ENCODE results near the gene TPD52L1. TPM values are rescaled to one million over a fixed set of nuclear protein-coding genes. Genes with fewer than 3 reads are reported as not detected.
A peak's percentile ranks its signal among the peaks of the same experiment; 100 is the strongest.

The TPD52L1 gene
- total and polyA plus RNA-seq, 2 of the 4 experiments (the other 2 are of a cell fraction) = 10.2 to 13.5 TPM

GRCh38 chr6:125310994-125311649 lies 157.5 kb downstream of the TPD52L1 start:
- Histone ChIP-seq H4K91ac (ENCODE audit: insufficient read depth, low read depth, low read length) (no peak overlapping the region), H3K4me2 (ENCODE audit: low read depth, low read length) (no peak overlapping the region), H3K9me1 (ENCODE audit: insufficient read depth, low read length) (no peaks in the 10 kb centered on the region), H3K23ac (ENCODE audit: low read depth, low read length) (no peak overlapping the region), H3K4me1 (ENCODE audit: control insufficient read depth, insufficient read depth, low read length) (no peaks in the 10 kb centered on the region), H2AFZ (replicated peaks; ENCODE audit: low read length, poor library complexity) (no peak overlapping the region), H3K9me3 (ENCODE audit: control insufficient read depth, insufficient read depth, low read length) (no peaks in the 10 kb centered on the region), H2BK5ac (ENCODE audit: low read depth, low read length, poor library complexity, severe bottlenecking) (no peak overlapping the region), H3K27me3 (ENCODE audit: control insufficient read depth, insufficient read depth, low read length) (peaks cover 8% of the 10 kb centered on the region), H3K18ac (ENCODE audit: low read depth, low read length) (no peak overlapping the region), H3K36me3 (ENCODE audit: control insufficient read depth, insufficient read depth, low read length) (no peaks in the 10 kb centered on the region), H2BK15ac (ENCODE audit: low read depth, low read length) (no peak overlapping the region), H3K14ac (replicated peaks; ENCODE audit: low read depth, low read length) (no peak overlapping the region), H2AK5ac (ENCODE audit: low read depth, low read length) (no peak overlapping the region), H4K20me1 (ENCODE audit: insufficient read depth, low read length) (no peaks in the 10 kb centered on the region), H3K9ac (ENCODE audit: low read depth, low read length) (no peak overlapping the region), H4K5ac (ENCODE audit: low read depth, low read length) (no peak overlapping the region), H3K79me1 (ENCODE audit: low read depth in 1 of 2, low read length in 2 of 2) (no peaks in the 10 kb centered on the region), H3K4ac (ENCODE audit: low read depth, low read length) (no peak overlapping the region), H3K4me3 (ENCODE audit: insufficient read depth, low read depth, low read length) (no peak overlapping the region), H3K27ac (ENCODE audit: insufficient read depth, low read length) (no peak overlapping the region), H2AK9ac (replicated peaks; ENCODE audit: low read depth, low read length, poor library complexity) (no peak overlapping the region), H3K56ac (ENCODE audit: extremely low read depth, insufficient read depth, low read length) (no peak overlapping the region), H2BK20ac (ENCODE audit: low read depth, low read length) (no peak overlapping the region), H2BK120ac (ENCODE audit: low read depth, low read length) (no peak overlapping the region), H4K8ac (ENCODE audit: low read depth in 2 of 2, low read length in 2 of 2) (no peak overlapping the region)
- DNase-seq (peak; percentile 64), ATAC-seq (ENCODE audit: low read depth) (peak; percentile 92)
- dilution Hi-C loops (cut with HindIII; ENCODE audit: low sequenced_read_pairs, unreplicated experiment) (no loop called here), in situ Hi-C loops (cut with MboI; ENCODE audit: low sequenced_read_pairs) (loop anchor here (5.0 to 10.0 kb wide), 3 partner anchors 434 to 664 kb away; no protein-coding TSS in a partner anchor), intact Hi-C loops (cut with micrococcal nuclease) (loop anchor here (1.0 to 10.0 kb wide), 4 partner anchors 441 to 1814 kb away; no protein-coding TSS in a partner anchor)
- ChIA-PET POLR2A (ENCODE audit: unreplicated experiment) (no interaction called here), CTCF (interaction anchor here (0.5 to 0.9 kb wide), 4 partner anchors 10 to 443 kb away, joined by 3 to 4 read pairs (median 4); partner anchors contain the start of gene HDDC2)
- BruUV-seq (replicated peaks) = no TSS peak
- TF ChIP-seq CEBPB (IDR thresholded peaks at IDR 0.05; ENCODE audit: low read depth, low read length) (no peak), RAD21 (IDR thresholded peaks at IDR 0.05; ENCODE audit: low read length) (peak; percentile 82), SMC3 (IDR thresholded peaks at IDR 0.05; ENCODE audit: low read depth, low read length) (peak; percentile 64), CTCF (conservative IDR thresholded peaks at IDR 0.05; ENCODE audit: low read depth, low read length) (peak; percentile 75)
- WGBS, 2 experiments (ENCODE audit: extremely low coverage in 2 of 2, insufficient read length in 1 of 2) = no CpG with 5 or more reads among the region's 7 CpGs

All from IMR-90 (cell line).